HK-2 (cell line): ENCODE data around the gene SPATA31D3.
"Not testable (repeated sequence)": the region's sequence is repeated elsewhere in the genome, so short reads cannot be mapped to it uniquely, and the experiment has no call there.

Source experiments
- DNase-seq: peaks from one replicate; pipeline ENCODE4 v3.0.0-alpha.2; 2018; ENCODE audit not compliant: unreplicated experiment

The SPATA31D3 gene

DNA sequence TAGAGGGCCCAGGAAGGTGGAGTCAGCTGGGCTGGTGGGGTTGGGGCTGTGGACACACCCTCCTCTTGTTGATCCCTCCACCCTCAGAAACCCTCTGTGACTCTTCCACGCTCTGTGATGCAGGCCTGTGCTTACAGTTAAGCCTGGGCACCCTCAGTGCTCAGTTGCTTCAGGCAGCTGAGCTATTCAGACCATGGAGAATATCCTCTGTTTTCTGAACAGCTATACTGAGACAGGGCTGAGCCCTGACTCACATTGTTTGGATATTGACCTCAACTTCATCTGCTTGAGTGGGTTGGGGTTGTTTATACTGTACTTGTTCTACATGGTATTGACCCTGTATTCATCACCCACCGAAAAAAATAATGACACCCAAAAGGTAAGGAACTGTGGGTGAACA, at the start of gene SPATA31D3:
SPATA31D3 (plus strand) TSS at position 108 of the 400 bp plus-strand sequence; CDS start at position 194, 86 bp downstream.
- DNase-seq: not testable (repeated sequence)

DNA sequence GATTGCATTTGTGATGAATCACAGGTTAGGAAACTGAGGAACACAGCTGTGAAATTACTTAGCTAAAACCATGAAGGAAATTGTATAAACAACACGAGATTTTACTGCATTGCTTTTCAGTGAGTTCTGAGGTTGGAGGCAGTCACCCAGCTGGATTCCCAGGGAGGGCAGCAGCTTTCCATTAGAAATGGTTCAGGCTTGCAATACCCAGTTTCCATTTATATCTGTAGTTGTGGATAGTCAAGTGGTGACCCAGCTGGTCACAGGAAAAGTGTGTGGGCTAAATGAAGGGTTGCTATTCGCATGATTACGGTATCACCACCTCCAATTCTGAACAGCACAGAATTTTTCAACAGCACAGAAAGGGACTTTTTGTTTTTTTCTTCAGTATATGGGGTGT, 49.4 kb upstream of the SPATA31D3 start:
- no peak for DNase-seq

DNA sequence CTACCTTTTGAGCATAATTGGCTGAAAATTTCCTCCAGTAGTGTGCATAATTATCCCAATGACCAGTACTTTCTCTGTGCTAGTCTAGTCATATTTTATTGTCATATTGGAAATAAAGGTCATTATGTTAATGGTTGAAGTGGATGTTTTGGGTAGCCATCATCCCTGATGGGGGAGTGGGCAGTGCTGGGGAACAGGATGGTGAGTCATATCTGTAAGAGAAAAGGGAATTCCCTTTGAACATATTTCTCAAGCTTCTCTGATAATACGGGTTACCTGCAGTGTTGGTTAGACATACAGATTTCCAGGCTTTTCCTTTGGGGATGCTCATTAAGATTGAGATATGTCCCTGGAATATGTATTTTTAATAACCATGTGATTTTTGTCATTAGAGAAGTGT, 48.4 kb upstream of the SPATA31D3 start:
- DNase-seq: no peak

DNA sequence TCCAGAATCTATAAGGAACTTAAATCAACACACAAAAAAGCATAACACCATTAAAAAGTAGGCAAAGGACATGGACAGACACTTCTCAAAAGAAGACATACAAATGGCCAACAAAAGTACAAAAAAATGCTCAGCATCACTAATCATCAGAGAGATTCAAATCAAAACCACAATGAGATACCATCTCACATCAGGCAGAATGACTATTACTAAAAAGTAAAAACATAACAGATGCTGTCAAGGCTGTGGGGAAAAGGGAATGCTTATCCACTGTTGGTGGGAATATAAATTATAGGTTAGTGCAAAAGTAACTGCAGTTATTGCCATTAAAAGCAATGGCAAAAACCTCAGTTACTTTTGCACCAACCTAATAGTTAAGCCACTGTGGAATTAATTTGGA, 47.2 kb upstream of the SPATA31D3 start:
- DNase-seq: no peak

DNA sequence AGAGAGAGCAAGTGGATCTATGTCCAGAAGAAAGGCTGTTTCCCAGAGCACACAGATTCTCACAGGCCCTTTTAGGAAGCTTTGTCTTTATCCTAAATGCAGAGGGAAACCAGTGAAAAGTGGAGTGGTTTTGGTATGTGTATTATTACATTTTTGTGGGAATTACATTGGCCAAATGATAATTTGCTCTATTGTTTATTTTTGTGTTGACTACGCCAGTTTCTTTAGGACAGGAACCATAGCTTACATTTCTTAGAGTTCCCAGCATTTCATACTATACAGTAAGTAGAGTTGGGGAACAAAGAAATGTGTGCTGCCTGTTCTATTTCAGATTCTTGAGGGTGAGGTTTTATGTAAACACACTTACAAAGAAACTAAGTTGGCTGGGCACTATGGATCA, 44.4 kb upstream of the SPATA31D3 start:
- no peak for DNase-seq

DNA sequence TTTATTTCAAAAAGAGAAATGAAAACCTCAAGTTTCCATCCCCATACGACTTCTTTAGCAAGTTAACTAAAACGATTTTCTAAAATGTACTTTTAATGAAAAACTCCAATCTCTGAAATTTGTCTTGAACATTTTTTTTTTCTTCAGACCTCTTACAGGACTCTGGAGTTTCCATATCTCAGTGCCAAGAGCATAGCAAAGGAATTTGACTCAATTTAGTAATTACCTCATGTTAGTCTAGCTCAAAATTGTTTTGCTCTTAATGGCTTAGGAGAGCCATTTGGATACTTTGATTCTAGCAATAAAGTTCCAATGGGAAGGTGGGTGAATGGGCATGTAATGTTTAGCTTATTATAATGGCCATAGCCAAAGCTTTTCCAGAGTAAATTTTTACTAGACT, 41.1 kb upstream of the SPATA31D3 start:
- DNase-seq: no peak

DNA sequence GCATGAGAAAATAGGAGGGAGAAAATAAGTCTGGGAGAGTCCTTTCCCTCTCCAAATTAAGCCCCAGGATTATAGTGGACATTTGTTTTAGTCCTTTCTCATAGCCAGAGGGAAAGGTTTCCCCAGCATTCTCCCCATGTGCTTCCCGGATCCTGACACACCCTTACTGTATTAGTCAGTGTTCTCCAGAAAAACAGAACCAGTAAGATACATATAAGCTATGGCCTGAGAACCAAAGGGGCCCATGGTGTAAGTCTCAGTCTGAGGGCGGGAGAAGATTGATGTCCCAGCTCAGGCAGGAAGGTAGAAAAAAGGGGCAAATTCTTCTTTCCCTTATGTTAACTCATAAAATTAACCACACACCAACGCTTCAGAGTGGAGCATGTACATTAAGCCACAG, 40.7 kb upstream of the SPATA31D3 start:
- no peak for DNase-seq

DNA sequence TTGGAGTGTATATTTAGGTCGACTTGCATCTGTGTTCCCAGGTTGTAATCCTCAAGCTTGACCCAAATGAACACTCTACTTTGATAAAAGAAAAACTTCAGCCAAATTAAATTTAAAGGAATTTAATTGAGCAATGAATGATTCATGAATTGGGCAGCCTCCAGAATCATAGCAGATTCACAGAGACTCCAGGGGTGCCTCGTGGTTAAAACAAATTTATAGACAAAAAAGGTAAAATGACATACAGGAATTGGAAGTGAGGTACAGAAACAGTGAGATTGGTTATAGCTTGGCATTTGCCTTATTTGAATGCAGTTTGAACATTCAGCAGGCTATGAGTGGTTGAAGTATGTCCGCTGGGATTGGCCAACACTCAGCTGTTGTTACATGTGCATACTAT, 36.6 kb upstream of the SPATA31D3 start:
- DNase-seq: no peak

DNA sequence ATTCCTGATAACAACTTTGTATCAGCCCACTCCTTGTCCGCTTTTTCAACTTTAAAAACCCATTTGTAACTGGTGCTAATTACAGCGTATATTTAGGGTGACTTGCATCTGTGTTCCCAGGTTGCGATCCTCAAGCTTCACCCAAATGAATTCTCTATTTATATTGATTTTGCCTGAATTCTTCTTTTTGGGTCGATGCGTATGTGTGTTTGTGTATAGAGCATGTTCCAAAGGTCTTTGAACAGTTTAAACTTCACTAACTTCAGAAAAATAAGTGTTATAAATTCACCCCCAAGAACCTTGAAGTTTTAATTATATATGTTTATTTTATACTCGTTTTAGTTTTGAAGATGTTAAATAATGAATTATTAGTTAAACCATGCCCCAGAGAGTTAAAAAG, 31.2 kb upstream of the SPATA31D3 start:
- DNase-seq: no peak

DNA sequence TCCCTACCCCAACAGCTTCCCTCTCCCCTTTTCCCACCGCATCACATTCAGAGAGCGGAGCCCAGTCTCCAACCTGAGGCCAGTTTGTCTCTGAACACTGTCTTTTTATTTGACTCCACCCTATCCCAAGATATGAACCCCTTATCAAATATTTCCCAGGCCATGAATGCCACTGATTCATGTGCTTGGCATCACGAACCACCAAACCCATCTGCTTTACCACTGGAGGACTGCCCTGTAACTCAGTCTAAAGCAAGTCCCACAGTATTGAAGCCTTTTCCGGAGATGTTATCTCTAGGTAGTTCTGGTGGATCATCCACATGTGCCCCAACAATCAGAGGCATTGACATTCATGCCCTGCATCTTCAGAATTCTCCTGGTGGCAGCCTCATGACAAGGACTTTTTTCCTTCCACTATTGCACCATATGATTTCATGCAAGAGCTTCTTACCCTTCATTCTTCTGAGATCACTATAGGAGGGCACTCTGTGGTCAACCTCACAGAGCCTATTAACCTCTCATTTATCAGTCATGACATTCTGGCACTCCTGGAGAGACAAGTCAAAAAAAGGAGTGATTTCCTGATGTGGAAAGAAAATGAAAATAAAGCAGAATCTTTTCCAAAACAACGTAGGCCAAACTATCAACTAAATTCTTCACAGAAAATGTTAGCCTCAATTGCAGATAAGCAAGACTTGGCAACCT, 27.3 kb upstream of the SPATA31D3 start:
- no peak for DNase-seq

DNA sequence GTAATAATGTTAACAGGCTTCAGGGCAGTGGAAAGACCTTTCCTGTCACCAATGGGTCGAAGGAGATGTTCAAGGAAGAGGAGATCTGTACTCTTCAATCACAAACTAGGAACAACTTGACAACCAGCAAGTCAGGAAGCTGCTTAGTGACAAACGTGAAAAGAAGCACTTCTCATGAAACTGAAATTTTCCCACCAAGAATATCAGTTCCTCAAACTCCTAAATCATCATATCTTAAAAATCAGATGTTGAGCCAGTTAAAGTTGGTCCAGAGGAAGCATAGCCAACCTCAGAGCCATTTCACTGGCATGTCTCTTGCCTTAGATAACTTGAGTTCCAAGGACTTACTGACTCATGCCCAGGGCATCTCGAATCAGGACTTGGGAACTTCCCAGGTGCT, 24.8 kb upstream of the SPATA31D3 start:
- DNase-seq: not testable (repeated sequence)

DNA sequence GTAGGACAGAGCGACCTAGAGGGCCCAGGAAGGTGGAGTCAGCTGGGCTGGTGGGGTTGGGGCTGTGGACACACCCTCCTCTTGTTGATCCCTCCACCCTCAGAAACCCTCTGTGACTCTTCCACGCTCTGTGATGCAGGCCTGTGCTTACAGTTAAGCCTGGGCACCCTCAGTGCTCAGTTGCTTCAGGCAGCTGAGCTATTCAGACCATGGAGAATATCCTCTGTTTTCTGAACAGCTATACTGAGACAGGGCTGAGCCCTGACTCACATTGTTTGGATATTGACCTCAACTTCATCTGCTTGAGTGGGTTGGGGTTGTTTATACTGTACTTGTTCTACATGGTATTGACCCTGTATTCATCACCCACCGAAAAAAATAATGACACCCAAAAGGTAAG, 15.0 kb upstream of the SPATA31D3 start, which contains the start of gene SPATA31D4:
SPATA31D4 (plus strand) TSS at position 124 of the 400 bp plus-strand sequence; CDS start at position 210, 86 bp downstream.
- DNase-seq: not testable (repeated sequence)

DNA sequence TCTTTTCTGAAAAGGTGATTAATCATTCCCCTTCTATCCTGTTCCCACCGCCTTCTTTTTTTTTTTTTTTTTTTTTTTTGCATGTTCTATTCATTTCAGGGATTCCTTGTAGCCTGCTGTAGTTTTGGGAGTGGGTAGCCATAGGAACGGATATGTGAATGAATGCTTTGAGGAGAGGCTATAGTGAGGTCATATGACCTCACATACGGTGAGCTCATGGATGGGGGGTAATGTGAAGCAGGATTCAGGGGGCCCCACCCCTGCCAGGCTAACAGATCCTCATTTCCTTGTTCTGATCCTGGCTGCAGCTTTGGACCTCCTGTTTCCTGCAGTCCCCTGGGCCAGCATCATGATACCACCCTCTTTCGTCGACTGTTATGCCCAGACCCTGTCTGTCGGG, 13.2 kb upstream of the SPATA31D3 start:
- DNase-seq: not testable (repeated sequence)

DNA sequence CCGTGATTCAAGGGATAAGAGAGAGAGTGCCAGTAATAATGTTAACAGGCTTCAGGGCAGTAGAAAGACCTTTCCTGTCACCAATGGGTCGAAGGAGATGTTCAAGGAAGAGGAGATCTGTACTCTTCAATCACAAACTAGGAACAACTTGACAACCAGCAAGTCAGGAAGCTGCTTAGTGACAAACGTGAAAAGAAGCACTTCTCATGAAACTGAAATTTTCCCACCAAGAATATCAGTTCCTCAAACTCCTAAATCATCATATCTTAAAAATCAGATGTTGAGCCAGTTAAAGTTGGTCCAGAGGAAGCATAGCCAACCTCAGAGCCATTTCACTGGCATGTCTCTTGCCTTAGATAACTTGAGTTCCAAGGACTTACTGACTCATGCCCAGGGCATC, 9.8 kb upstream of the SPATA31D3 start:
- not testable (repeated sequence) for DNase-seq

DNA sequence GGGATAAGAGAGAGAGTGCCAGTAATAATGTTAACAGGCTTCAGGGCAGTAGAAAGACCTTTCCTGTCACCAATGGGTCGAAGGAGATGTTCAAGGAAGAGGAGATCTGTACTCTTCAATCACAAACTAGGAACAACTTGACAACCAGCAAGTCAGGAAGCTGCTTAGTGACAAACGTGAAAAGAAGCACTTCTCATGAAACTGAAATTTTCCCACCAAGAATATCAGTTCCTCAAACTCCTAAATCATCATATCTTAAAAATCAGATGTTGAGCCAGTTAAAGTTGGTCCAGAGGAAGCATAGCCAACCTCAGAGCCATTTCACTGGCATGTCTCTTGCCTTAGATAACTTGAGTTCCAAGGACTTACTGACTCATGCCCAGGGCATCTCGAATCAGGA, 5.3 kb downstream of the SPATA31D3 start:
- DNase-seq: not testable (repeated sequence)

DNA sequence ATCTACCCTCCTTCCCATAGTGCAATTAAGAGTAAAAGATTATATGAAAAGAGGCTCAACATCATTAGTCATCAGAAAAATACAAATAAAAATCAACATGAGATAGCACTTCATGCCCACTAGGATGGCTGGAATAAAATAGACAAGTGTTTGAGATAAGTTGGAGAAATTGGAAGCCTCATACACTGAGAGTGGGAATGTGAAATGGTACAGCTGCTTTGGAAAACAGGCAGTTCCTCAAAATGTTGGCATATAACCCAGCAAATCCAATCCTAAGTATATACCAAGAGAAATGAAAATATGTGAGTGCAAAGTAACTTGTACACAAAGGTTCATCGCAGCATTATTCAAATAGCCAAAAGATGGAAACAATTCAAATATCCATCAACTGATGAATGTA, 9.8 kb downstream of the SPATA31D3 start:
- DNase-seq: no peak

DNA sequence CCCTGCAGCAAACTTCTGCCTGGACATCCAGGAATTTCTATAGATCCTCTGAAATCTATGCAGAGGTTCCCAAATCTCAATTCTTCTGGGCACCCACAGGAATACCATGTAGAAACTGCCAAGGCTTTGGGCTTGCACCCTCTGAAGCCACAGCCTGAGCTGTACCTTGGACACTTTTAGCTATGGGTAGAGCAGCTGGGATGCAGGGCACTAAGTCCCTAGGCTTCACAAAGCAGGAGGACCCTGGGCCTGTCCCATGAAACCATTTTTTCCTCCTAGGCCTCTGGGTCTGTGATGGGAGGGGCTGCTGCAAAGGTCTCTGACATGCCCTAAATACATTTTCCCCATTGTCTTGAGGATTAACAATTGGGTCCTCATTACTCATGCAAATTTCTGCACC, 12.3 kb downstream of the SPATA31D3 start:
- DNase-seq: no peak

DNA sequence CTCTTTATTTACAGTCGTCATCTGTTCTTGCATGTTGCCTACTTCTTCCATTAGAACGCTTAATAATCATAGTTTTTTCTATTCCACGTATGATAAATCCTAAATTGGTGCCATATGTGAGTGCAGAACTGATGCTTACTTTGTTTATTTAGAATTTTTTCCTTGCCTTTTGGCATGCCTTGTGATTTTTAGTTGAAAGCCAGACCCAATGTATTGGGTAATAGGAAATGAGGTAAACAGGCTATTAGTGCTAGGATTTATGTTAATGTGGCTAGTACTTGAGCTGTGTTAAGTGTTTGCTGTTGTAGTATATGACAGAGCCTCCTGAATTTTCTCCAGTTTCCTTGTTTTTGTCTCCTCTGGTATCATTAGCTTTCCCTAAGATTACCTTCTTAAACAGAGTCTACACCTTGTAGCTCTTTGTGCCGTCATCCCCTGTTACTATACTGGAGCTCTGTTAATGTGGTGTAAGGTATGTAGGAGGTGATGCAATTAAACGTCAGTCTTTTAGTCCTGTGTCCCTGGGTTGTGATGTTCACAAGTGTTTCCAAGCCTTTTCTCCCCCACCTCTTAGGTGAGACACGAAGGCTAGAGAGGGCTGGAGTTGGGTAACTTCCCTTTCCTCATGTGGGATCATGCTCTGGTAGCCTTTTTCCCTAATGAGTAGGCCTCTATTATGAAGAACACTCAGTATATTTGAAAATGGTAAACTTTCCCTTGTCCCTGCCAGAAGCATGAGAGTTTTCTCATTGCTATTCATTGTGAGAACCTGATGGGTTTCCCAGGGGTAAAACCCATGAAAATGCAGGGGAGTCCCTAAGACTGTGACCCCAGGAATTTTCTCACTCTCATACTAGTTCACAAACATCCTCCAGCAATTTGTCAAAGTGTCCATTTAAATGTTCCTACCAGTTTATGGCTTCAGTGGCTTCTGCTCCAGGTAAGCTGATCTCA, 21.2 kb downstream of the SPATA31D3 start:
- no peak for DNase-seq

DNA sequence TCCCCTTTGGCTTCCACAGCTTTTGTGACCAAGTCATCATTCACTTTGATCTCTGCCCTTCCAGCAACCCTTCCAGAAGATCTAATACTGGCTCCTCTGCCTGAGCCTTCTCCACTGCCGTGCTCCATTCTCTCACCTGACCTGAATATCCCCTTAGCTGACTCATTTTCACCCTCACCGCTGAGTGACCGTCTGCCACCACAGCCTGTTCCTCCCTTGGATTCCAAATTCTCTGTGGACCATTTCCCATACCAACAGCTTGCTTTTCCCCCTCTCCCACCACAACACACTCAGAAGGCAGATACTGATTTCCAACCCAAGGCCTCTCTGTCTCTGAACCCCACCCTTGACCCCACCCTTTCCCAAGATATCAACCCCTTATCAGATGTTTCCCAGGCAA, 24.7 kb downstream of the SPATA31D3 start:
- DNase-seq: no peak

DNA sequence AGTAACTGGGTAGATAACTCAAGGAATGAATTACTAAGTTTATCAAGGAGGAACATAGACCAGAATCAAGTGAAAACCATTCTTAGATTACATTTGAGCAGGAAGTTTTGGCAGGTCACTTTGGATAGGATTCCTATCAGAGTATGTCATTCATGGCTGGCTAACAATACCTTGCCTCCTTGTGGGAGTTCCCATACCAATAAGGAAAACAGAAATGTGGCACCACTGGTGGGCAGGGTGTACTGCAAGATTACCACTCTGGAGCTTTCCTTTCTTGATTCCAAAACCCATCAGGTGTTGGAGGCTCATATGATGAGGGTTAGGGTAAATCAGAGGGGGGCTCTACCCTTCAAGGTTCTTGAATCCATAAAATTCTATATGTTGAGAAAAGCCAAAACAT, 26.7 kb downstream of the SPATA31D3 start:
- no peak for DNase-seq

DNA sequence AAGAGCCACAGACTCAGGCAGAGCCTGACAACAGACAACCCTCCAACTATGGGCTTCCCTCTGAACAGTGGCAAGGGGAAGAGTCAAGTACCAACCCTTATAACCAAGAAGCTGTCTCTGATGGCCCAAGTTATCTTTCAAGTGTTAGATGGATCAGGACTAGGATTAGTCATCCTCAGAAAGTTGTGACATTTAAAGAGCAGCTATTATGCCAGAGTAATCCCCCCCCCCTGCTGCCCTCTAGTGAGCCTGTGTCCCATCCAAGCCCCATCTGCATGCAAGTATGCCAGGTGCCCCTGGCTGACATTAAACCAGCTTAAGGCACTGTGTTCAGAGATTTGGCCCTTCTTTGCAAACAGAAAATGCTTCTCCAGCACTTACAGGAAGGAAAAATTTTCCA, 28.4 kb downstream of the SPATA31D3 start:
- DNase-seq: no peak

DNA sequence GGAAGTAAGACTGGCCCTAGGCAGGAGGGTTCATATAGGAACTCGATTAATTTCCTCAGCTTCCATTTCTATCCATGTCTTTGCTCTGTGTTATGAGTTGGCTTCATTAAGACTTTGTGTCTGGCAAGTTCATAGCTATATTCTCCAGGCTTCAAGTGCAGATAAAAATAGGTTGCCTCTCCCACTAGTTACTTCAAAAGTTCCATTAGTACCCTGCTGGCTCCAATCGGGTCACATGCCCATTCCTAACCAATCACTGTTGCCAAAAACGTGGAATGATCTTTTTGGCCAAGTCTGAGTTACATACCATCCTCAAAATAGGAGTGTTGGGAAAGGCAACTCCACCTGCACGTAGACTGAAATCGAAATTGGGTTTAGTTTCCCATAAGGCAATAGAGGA, 31.5 kb downstream of the SPATA31D3 start:
- DNase-seq: no peak

DNA sequence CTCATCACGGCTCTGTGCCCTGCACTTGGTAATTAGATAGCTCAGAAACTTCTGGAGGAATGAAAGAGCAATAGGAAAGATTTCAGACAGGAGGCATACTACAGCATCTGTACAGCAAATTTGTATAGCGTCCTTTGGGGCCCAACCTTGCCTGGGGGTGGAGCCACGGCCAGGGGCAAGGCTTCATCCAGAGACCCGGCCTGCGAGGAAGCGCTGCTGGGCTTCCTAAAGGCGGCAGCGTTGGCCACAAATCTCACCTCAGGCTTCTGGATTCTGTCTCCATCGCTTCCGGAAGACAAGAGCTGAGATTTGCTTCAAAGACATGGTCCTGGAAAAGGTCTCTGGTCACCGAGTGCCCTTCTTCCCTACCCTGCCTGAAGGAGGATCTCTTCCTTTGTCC, 33.1 kb downstream of the SPATA31D3 start:
- DNase-seq: no peak
